Pancreas (tissue), 10 donors: ENCODE results near the gene CCDC124. TPM values are rescaled to one million over a fixed set of nuclear protein-coding genes. Genes with fewer than 3 reads are reported as not detected.

Experiments used
- ATAC-seq, 4 donors: fragments of 200-7000 bp; cut with Tn5 transposase; one replicate each; pipeline versions ENCODE4 v1.8.0 to v1.9.1; 2020; ENCODE audit warnings: mild to moderate bottlenecking in 4 of 4, moderate library complexity in 4 of 4
- DNase-seq, 6 donors: peaks; one replicate each; pipeline ENCODE4 v3.0.0-alpha.2; 2020
- FAIRE-seq: peaks from 2 replicates; lab custom pipeline; 2012; peaks lifted over from hg19 to GRCh38; lab: Jason Lieb, UNC
- H3K27ac ChIP-seq, 4 donors: fragments of 200-600 bp; sonication (generic); 1 replicate in 3 of 4; 2 replicates in 1 of 4; pipeline versions ENCODE4 v1.5.0 to v1.8.0; 2020
- H3K27me3 ChIP-seq, 4 donors: fragments of 200-600 bp; one replicate each; pipeline ENCODE4 v1.8.0; 2021
- H3K36me3 ChIP-seq, 3 donors: fragments of 200-600 bp; sonication (generic) in 1 of 3; one replicate each; pipeline versions ENCODE4 v1.5.0 to v1.8.0; 2020 to 2021
- H3K4me1 ChIP-seq, 3 donors: fragments of 200-600 bp; one replicate each; pipeline ENCODE4 v1.8.0; 2021
- H3K4me3 ChIP-seq, 4 donors: fragments of 200-600 bp; sonication (generic) in 2 of 4; one replicate each; pipeline versions ENCODE4 v1.5.0 to v1.8.0; 2020 to 2021
- H3K9me3 ChIP-seq, 4 donors: fragments of 200-600 bp; one replicate each; pipeline ENCODE4 v1.8.0; 2021
- CTCF ChIP-seq, 4 donors: fragments of 200-600 bp; sonication (generic) in 3 of 4; IDR thresholded peaks; one replicate each; pipeline versions ENCODE4 v1.5.0 to v1.8.0; 2021; ENCODE audit warnings: antibody characterized with exemption in 4 of 4
- WGBS, 2 donors: extraction: QIAGEN DNeasy Blood & Tissue Kit; methylation state at CpG; one replicate each; pipeline ENCODE4 v1.1.7; 2013; 5-methylcytosine and 5-hydroxymethylcytosine counted together
- intact Hi-C, 3 donors: fragments of 100-400 bp; cut with DNase I; formaldehyde crosslinking; loops; one replicate each; pipeline versions ENCODE4 v1.11.1 to v1.14.2; 2022
- polyA plus RNA-seq, 2 donors: library from polyadenylated mRNA; stranded (reverse); fragments of 200-250 nt; gene quantifications; one replicate each; pipeline ENCODE4 v1.2.3, GENCODE V29; 2013
- total RNA-seq, 6 donors: library from RNA; stranded (reverse); fragmentation: NEBNext Ultra II Directional in 4 of 6; extraction: Animal tissue kit (Norgen Biotek cat#: 25700) in 4 of 6; gene quantifications; one replicate each; pipeline versions ENCODE4 v1.2.1 to v1.2.4, GENCODE V29; 2021 to 2023
- donor health status: healthy with polysubstance abuse.
- donor health status: DM: no; HTN: no; CAD: no; lungs with moderate emphysema.
- donor health status: DM: no; HTN: no; CAD: no.
- donor health status: control.
- donor health status: control.
- donor health status: Bipolar disorder and iron deficiency.
- donor health status: DM: yes; HTN: yes; CAD: no.
- donor health status: DM: no; HTN: no; CAD: no.
- donor health status: DM: no; HTN: no; CAD: no.
- donor health status: DM: yes; HTN: yes; CAD: no.

CCDC124 gene
- total and polyA plus RNA-seq, 8 donors, result 15.0 to 71.8 (median 32.2) TPM

- H3K36me3 ChIP-seq, result no peaks in the 10 kb centered on the region
- no peak for TF ChIP-seq CTCF (IDR thresholded peaks at IDR 0.05)
- H3K9me3 ChIP-seq, result no peaks in the 10 kb centered on the region
- 45 to 71% methylated on average over 6 to 7 of the region's 7 CpGs for WGBS, 2 donors
- no peak overlapping the region for H3K4me3 ChIP-seq
- intact Hi-C loops, result no loop called here
- H3K27ac ChIP-seq, result no peak overlapping the region
- no peak for ATAC-seq
- no peak for DNase-seq
- H3K27me3 ChIP-seq, result peaks cover 0 to 28% (median 8%) of the 10 kb centered on the region in 4 donors
- no peak for FAIRE-seq
- peaks cover 0 to 22% (median 20%) of the 10 kb centered on the region in 3 donors for H3K4me1 ChIP-seq
Observed at GRCh38 chr19:17953316-17953801, 20.5 kb downstream of the CCDC124 start.

- ATAC-seq (no peak), DNase-seq (no peak), FAIRE-seq (no peak)
- peaks cover 0 to 20% (median 18%) of the 10 kb centered on the region in 3 donors for H3K4me1 ChIP-seq
- no peak for TF ChIP-seq CTCF (IDR thresholded peaks at IDR 0.05)
- H3K27me3 ChIP-seq, result peaks cover 0 to 28% (median 8%) of the 10 kb centered on the region in 4 donors
- no peak overlapping the region for H3K4me3 ChIP-seq
- no peaks in the 10 kb centered on the region for H3K9me3 ChIP-seq
- no peaks in the 10 kb centered on the region for H3K36me3 ChIP-seq
- 72 to 73% methylated on average over 4 of the region's 4 CpGs for WGBS, 2 donors
- no peak overlapping the region for H3K27ac ChIP-seq
- intact Hi-C loops, result no loop called here
Observed at GRCh38 chr19:17953869-17954268, 21.1 kb downstream of the CCDC124 start.

GRCh38 chr19:17954401-17954800 is 21.6 kb downstream of the CCDC124 start:
- DNase-seq, result no peak
- Histone ChIP-seq H3K4me1 (peaks cover 0 to 20% (median 16%) of the 10 kb centered on the region in 3 donors), H3K27ac (no peak overlapping the region), H3K4me3 (no peak overlapping the region), H3K9me3 (no peaks in the 10 kb centered on the region), H3K27me3 (peaks cover 0 to 28% (median 8%) of the 10 kb centered on the region in 4 donors), H3K36me3 (no peaks in the 10 kb centered on the region)
- TF ChIP-seq CTCF (IDR thresholded peaks at IDR 0.05), result no peak
- ATAC-seq, result no peak
- no peak for FAIRE-seq
- intact Hi-C loops, result no loop called here
- 56 to 75% methylated on average over 7 of the region's 7 CpGs for WGBS, 2 donors

- Histone ChIP-seq H3K36me3 (no peaks in the 10 kb centered on the region), H3K27ac (no peak overlapping the region), H3K9me3 (no peaks in the 10 kb centered on the region), H3K4me3 (no peak overlapping the region), H3K27me3 (peaks cover 0 to 22% (median 7%) of the 10 kb centered on the region in 4 donors), H3K4me1 (peaks cover 0 to 7% (median 6%) of the 10 kb centered on the region in 3 donors)
- FAIRE-seq (no peak), DNase-seq (no peak), ATAC-seq (no peak)
- TF ChIP-seq CTCF (IDR thresholded peaks at IDR 0.05), result no peak
- intact Hi-C loops, result no loop called here
- 66 to 80% methylated on average over 3 of the region's 3 CpGs for WGBS, 2 donors
Observed at GRCh38 chr19:17957149-17957849, 24.5 kb downstream of the CCDC124 start.

- TF ChIP-seq CTCF (IDR thresholded peaks at IDR 0.05), result no peak
- Histone ChIP-seq H3K36me3 (no peaks in the 10 kb centered on the region), H3K4me3 (no peak overlapping the region), H3K4me1 (peaks cover 0 to under 1% (median 0%) of the 10 kb centered on the region in 3 donors), H3K9me3 (no peaks in the 10 kb centered on the region), H3K27me3 (peaks cover 0 to 16% (median 4%) of the 10 kb centered on the region in 4 donors), H3K27ac (no peak overlapping the region)
- no peak for ATAC-seq
- no peak for DNase-seq
- intact Hi-C loops, result no loop called here
- FAIRE-seq, result no peak
Observed at GRCh38 chr19:17957885-17958284, 25.1 kb downstream of the CCDC124 start.
